Mononuclear cell (primary cell): ENCODE measurements around the gene ALK. TPM values are rescaled to one million over a fixed set of nuclear protein-coding genes. Genes with fewer than 3 reads are reported as not detected.

Experiments used
- H3K27me3 ChIP-seq: 2 replicates; pipeline ENCODE4 v1.6.0; 2011; ENCODE audit warnings: low read length, control low read depth; ENCODE audit not compliant: insufficient read depth
- H3K4me1 ChIP-seq: 2 replicates; pipeline ENCODE4 v1.5.1; 2011; ENCODE audit warnings: mild to moderate bottlenecking, low read length, control low read depth; ENCODE audit not compliant: insufficient read depth
- H3K4me3 ChIP-seq: 2 replicates; pipeline ENCODE4 v1.5.1; 2011; ENCODE audit warnings: mild to moderate bottlenecking, low read length, moderate library complexity
- H3K9me3 ChIP-seq: 2 replicates; pipeline ENCODE4 v1.5.1; 2011; ENCODE audit warnings: low read depth, mild to moderate bottlenecking, control low read depth, low read length
- total RNA-seq: library from RNA; depleted of rRNA; stranded (reverse); fragments of >200 nt; gene quantifications from one replicate; pipeline ENCODE4 v1.2.3, GENCODE V29; 2012

Gene ALK
- total RNA-seq, 1 donor, result not detected

- Histone ChIP-seq H3K27me3 (peaks cover 2% of the 10 kb centered on the region), H3K9me3 (no peaks in the 10 kb centered on the region)
Observed at GRCh38 chr2:29452036-29452435, 469.4 kb downstream of the ALK start.

GRCh38 chr2:29450596-29451222, 470.7 kb downstream of the ALK start:
- Histone ChIP-seq H3K4me1 (peaks cover 4% of the 10 kb centered on the region), H3K27me3 (peaks cover 2% of the 10 kb centered on the region), H3K9me3 (no peaks in the 10 kb centered on the region), H3K4me3 (no peak overlapping the region)

More at GRCh38 chr2:29452036-29452435, 469.4 kb downstream of the ALK start:
- H3K4me3 ChIP-seq, result no peak overlapping the region
- H3K4me1 ChIP-seq, result peaks cover 4% of the 10 kb centered on the region

- H3K9me3 ChIP-seq, result no peaks in the 10 kb centered on the region
- H3K4me1 ChIP-seq, result peaks cover 4% of the 10 kb centered on the region
- no peak overlapping the region for H3K4me3 ChIP-seq
- H3K27me3 ChIP-seq, result no peaks in the 10 kb centered on the region
Observed at GRCh38 chr2:29449499-29449898, 471.9 kb downstream of the ALK start.

GRCh38 chr2:29448096-29448688, 473.2 kb downstream of the ALK start:
- Histone ChIP-seq H3K9me3 (no peaks in the 10 kb centered on the region), H3K4me1 (peaks cover 4% of the 10 kb centered on the region)

GRCh38 chr2:29447513-29447912, 473.9 kb downstream of the ALK start:
- H3K4me3 ChIP-seq, result no peak overlapping the region
- H3K27me3 ChIP-seq, result no peaks in the 10 kb centered on the region
- H3K4me1 ChIP-seq, result peaks cover 4% of the 10 kb centered on the region
- no peaks in the 10 kb centered on the region for H3K9me3 ChIP-seq

More at GRCh38 chr2:29448096-29448688, 473.2 kb downstream of the ALK start:
- no peak overlapping the region for H3K4me3 ChIP-seq
- H3K27me3 ChIP-seq, result no peaks in the 10 kb centered on the region

GRCh38 chr2:29446847-29447246, 474.5 kb downstream of the ALK start:
- peaks cover 4% of the 10 kb centered on the region for H3K4me1 ChIP-seq

GRCh38 chr2:29444150-29444549, 477.2 kb downstream of the ALK start:
- Histone ChIP-seq H3K4me1 (peaks cover 4% of the 10 kb centered on the region), H3K27me3 (no peaks in the 10 kb centered on the region), H3K4me3 (no peak overlapping the region), H3K9me3 (no peaks in the 10 kb centered on the region)

More at GRCh38 chr2:29446847-29447246, 474.5 kb downstream of the ALK start:
- Histone ChIP-seq H3K27me3 (no peaks in the 10 kb centered on the region), H3K4me3 (no peak overlapping the region), H3K9me3 (no peaks in the 10 kb centered on the region)

GRCh38 chr2:29443627-29444026, 477.8 kb downstream of the ALK start:
- peaks cover 4% of the 10 kb centered on the region for H3K4me1 ChIP-seq
- no peak overlapping the region for H3K4me3 ChIP-seq
- H3K9me3 ChIP-seq, result no peaks in the 10 kb centered on the region
- H3K27me3 ChIP-seq, result no peaks in the 10 kb centered on the region

- no peak overlapping the region for H3K4me3 ChIP-seq
- peaks cover 1% of the 10 kb centered on the region for H3K4me1 ChIP-seq
- H3K27me3 ChIP-seq, result no peaks in the 10 kb centered on the region
- no peaks in the 10 kb centered on the region for H3K9me3 ChIP-seq
Observed at GRCh38 chr2:29443151-29443550, 478.2 kb downstream of the ALK start.

- H3K9me3 ChIP-seq, result no peaks in the 10 kb centered on the region
- H3K27me3 ChIP-seq, result no peaks in the 10 kb centered on the region
- no peak overlapping the region for H3K4me3 ChIP-seq
- H3K4me1 ChIP-seq, result no peaks in the 10 kb centered on the region
Observed at GRCh38 chr2:29440921-29441623, 480.3 kb downstream of the ALK start.

GRCh38 chr2:29433920-29434319, 487.5 kb downstream of the ALK start:
- no peak overlapping the region for H3K4me3 ChIP-seq
- no peaks in the 10 kb centered on the region for H3K4me1 ChIP-seq
- H3K27me3 ChIP-seq, result no peaks in the 10 kb centered on the region
- H3K9me3 ChIP-seq, result no peaks in the 10 kb centered on the region

GRCh38 chr2:29433128-29433527, 488.3 kb downstream of the ALK start:
- Histone ChIP-seq H3K27me3 (no peaks in the 10 kb centered on the region), H3K4me1 (no peaks in the 10 kb centered on the region), H3K4me3 (no peak overlapping the region), H3K9me3 (no peaks in the 10 kb centered on the region)

GRCh38 chr2:29431485-29431884, 489.9 kb downstream of the ALK start:
- Histone ChIP-seq H3K4me1 (no peaks in the 10 kb centered on the region), H3K9me3 (no peaks in the 10 kb centered on the region), H3K4me3 (no peak overlapping the region), H3K27me3 (no peaks in the 10 kb centered on the region)

GRCh38 chr2:29430382-29431112, 490.8 kb downstream of the ALK start:
- H3K4me1 ChIP-seq, result no peaks in the 10 kb centered on the region
- H3K27me3 ChIP-seq, result no peaks in the 10 kb centered on the region
- no peaks in the 10 kb centered on the region for H3K9me3 ChIP-seq
- no peak overlapping the region for H3K4me3 ChIP-seq

GRCh38 chr2:29426354-29426753, 495.0 kb downstream of the ALK start:
- Histone ChIP-seq H3K9me3 (no peaks in the 10 kb centered on the region), H3K4me1 (no peaks in the 10 kb centered on the region), H3K27me3 (peaks cover 6% of the 10 kb centered on the region), H3K4me3 (no peak overlapping the region)
